WTC11 (cell line): ENCODE data around the gene CAMK2G.

ENCODE experiments used
- NFYB ChIP-seq: sonication (generic); formaldehyde crosslinking; conservative IDR thresholded peaks from 2 replicates; pipeline ENCODE4 v1.8.0; 2022; ENCODE audit warnings: low read depth, missing genetic modification reagents
- TF ChIP-seq, protein P1 (sequence below): sonication (generic); formaldehyde crosslinking; IDR thresholded peaks from 2 replicates; pipeline ENCODE4 v1.8.1; 2022; ENCODE audit warnings: missing genetic modification reagents, borderline replicate concordance

DNA sequence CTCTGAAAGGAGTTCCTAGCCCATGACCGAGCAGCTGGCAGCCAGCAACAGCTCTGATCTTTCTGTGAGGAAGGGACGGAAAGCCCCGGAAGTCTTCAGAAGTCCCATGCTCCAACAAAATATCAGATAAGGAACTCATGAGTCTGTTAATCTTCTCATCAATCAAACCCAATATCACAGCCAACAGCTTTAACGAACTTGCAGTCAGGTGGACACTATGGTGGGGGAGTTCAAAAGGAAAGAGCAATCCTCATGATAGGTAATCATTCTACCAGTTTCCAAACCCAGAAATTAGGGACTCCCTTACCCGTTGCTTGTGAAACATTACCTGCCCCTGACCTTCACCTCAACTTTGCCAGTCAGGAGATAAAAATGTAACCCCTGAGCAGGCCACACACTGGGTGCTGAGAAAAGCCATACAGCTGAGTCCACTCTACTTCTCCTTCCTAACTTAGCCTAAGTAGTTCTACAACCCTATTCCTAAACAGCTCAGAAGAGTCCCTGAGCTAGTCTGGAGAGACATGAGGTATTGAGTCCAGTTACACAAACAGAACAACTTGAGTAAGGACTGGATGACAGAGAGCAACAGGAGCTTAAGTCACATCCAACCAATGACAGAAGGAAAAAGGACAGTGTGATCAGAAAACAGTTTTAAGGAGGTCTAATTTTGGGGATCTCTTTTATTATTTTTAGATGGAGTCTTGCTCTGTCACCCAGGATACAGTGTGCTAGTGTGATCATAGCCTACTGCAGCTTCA lies 65.1 kb downstream of the CAMK2G start:
- no peak for TF ChIP-seq NFYB (CRISPR knock-in tag)
- TF ChIP-seq, protein P1, sequence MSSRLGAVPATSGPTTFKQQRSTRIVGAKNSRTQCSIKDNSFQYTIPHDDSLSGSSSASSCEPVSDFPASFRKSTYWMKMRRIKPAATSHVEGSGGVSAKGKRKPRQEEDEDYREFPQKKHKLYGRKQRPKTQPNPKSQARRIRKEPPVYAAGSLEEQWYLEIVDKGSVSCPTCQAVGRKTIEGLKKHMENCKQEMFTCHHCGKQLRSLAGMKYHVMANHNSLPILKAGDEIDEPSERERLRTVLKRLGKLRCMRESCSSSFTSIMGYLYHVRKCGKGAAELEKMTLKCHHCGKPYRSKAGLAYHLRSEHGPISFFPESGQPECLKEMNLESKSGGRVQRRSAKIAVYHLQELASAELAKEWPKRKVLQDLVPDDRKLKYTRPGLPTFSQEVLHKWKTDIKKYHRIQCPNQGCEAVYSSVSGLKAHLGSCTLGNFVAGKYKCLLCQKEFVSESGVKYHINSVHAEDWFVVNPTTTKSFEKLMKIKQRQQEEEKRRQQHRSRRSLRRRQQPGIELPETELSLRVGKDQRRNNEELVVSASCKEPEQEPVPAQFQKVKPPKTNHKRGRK, result no peak
